Measurements from ENCODE around the gene PLVAP.

DNA sequence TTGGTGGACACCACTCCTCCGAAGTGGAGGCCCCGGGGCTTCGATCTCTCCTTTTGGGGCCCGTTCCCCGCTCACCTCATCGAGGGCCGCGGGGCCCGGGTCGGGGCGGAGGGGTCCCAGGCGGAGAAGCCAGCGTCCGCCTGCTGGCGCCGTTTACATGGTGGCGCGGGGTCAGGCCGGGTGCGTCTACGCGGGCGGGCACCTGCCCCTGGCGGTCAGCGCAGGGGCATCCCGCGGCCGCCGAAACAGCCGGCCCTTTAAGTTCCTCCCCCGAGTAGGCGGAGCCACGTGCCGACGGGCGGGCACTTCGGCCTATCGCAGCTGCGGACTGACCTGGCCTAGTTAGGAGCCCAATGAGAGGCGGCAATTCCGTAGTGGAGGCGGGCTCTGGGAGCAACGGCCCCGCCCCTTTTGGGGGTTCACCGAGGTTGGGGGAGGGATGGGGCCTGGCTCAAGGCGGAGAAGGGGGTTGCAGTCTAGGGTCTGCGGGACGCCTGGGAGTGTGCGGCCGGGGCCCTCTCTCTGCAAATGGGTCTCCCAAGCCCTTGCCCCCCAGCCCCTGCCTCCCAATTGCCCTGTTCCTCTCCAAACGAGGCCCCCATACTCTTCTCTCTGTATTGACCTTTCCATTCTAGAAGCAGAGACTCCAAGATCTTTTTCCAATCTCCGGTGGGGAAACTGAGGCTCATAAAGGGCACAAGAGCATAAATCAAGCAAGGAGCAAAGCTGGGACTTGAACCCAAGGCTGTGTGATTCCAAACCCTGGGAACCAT is 73.8 kb downstream of the PLVAP start, which contains the start of gene ABHD8:
- TF ChIP-seq CTCF (IDR thresholded peaks at IDR 0.05) = peak; percentile 33 to 89 (median 79)
- peak; percentile 67 to 70 for TF ChIP-seq POLR2A (IDR thresholded peaks at IDR 0.05)
